HG02642 (cell line): ENCODE measurements around the gene RAP1GAP2.
"Not testable (repeated sequence)": the region's sequence is repeated elsewhere in the genome, so short reads cannot be mapped to it uniquely, and the experiment has no call there.

Experiments used
- ATAC-seq: cut with Tn5 transposase; IDR thresholded peaks from one replicate; pipeline ENCODE4 v1.9.1; 2021; ENCODE audit warnings: mild to moderate bottlenecking; ENCODE audit not compliant: unreplicated experiment, poor library complexity

RAP1GAP2 gene

DNA sequence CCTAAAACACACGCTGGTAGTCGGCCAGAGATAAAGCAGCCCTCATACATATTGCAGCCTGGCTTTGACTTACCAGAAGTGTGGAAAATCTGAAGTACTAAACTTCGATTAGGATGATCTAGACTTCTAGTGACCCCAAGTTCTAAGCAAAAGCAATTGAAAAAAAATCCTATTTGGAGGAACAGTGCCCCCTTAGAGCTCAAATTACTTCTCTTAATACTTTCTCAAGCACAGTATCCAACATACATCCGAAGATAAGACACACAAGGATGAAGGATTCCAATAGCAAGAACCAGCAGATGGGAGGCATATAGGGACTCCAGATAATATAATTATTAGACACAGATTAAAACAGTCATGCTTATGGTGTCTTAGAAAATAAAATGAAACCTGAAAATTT is 277.6 kb downstream of the RAP1GAP2 start:
- ATAC-seq: not testable (repeated sequence)
